Fibroblast of skin of scalp (primary cell): ENCODE measurements around the gene MAST3.
A peak's percentile ranks its signal among the peaks of the same experiment; 100 is the strongest.

Experiments used
- DNase-seq: peaks from one replicate; pipeline ENCODE4 v3.0.0-alpha.2; 2013

MAST3 gene

GRCh38 chr19:18160493-18160970, 63.0 kb downstream of the MAST3 start:
- no peak for DNase-seq

- peak; percentile 65 for DNase-seq
These were observed 63.5 kb downstream of the MAST3 start for GRCh38 chr19:18160971-18161635.

GRCh38 chr19:18161636-18162002, 64.0 kb downstream of the MAST3 start:
- DNase-seq: no peak

- no peak for DNase-seq
These were observed 66.5 kb downstream of the MAST3 start for GRCh38 chr19:18164072-18164471.

- DNase-seq: no peak
These were observed 68.4 kb downstream of the MAST3 start for GRCh38 chr19:18165794-18166544.

- DNase-seq: no peak
These were observed 69.4 kb downstream of the MAST3 start for GRCh38 chr19:18167011-18167410.

- no peak for DNase-seq
These were observed 70.5 kb downstream of the MAST3 start for GRCh38 chr19:18167975-18168645.

GRCh38 chr19:18168673-18169381, 71.2 kb downstream of the MAST3 start:
- no peak for DNase-seq

- DNase-seq: no peak
These were observed 73.2 kb downstream of the MAST3 start for GRCh38 chr19:18170714-18171255.

GRCh38 chr19:18171605-18172327, 74.2 kb downstream of the MAST3 start:
- DNase-seq: no peak

GRCh38 chr19:18172331-18173053, 74.9 kb downstream of the MAST3 start:
- DNase-seq: no peak

- peak; percentile 55 for DNase-seq
These were observed 75.5 kb downstream of the MAST3 start for GRCh38 chr19:18173054-18173571.

GRCh38 chr19:18173572-18174288, 76.2 kb downstream of the MAST3 start, which contains the start of gene IFI30:
IFI30 (plus strand) TSS chr19:18173813; CDS start chr19:18173842, 29 bp downstream.
- DNase-seq: no peak

GRCh38 chr19:18174983-18175382, 77.4 kb downstream of the MAST3 start:
- DNase-seq: no peak

- DNase-seq: no peak
These were observed 79.1 kb downstream of the MAST3 start for GRCh38 chr19:18176367-18177310.

GRCh38 chr19:18179957-18180356, 82.4 kb downstream of the MAST3 start:
- DNase-seq: no peak

GRCh38 chr19:18183529-18183928, 86.0 kb downstream of the MAST3 start:
- DNase-seq: no peak

GRCh38 chr19:18185538-18185937, 88.0 kb downstream of the MAST3 start:
- no peak for DNase-seq

- DNase-seq: no peak
These were observed 92.7 kb downstream of the MAST3 start for GRCh38 chr19:18190278-18190677.
